GM06990 (cell line): ENCODE data around the gene NEXMIF.
"Not testable (repeated sequence)": the region's sequence is repeated elsewhere in the genome, so short reads cannot be mapped to it uniquely, and the experiment has no call there.

Source experiments
- DNase-seq: peaks from one replicate; pipeline ENCODE4 v3.0.0-alpha.2; 2011; ENCODE audit not compliant: insufficient read length; ENCODE audit errors: extremely low read depth
- H3K27me3 ChIP-seq: replicated peaks from 2 replicates; pipeline ENCODE4 v1.6.0; 2011; ENCODE audit warnings: low read length; ENCODE audit not compliant: control insufficient read depth, insufficient read depth
- H3K36me3 ChIP-seq: 2 replicates; pipeline ENCODE4 v1.5.1; 2011; ENCODE audit warnings: low read length; ENCODE audit not compliant: control insufficient read depth, insufficient read depth
- H3K4me3 ChIP-seq: replicated peaks from 2 replicates; pipeline ENCODE4 v1.5.1; 2011; ENCODE audit warnings: low read depth, mild to moderate bottlenecking, control low read depth, low read length
- TF ChIP-seq, protein P1 (sequence below): IDR thresholded peaks from 2 replicates; pipeline ENCODE4 v1.5.1; 2011; ENCODE audit warnings: low read length, control low read depth, mild to moderate bottlenecking, inconsistent platforms; ENCODE audit not compliant: insufficient read depth, poor library complexity, severe bottlenecking

The NEXMIF gene

DNA sequence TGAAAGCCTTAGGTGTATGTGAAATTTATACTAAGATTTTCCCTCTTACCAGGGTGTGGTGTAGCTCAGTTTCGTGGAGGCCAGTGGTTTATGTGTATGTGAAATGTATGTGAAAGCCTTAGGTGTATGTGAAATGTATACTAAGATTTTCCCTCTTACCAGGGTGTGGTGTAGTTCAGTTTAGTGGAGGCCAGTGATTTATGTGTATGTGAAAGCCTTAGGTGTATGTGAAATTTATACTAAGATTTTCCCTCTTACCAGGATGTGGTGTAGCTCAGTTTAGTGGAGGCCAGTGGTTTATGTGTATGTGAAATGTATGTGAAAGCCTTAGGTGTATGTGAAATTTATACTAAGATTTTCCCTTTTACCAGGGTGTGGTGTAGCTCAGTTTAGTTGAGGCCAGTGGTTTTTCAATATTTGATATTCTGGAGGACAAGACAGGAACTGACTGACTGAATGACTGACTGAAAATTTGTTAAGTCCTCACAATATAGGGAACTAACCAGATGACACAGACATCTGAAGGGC lies 143.7 kb downstream of the NEXMIF start:
- DNase-seq, result peak; percentile 47
- H3K36me3 ChIP-seq, result no peaks in the 10 kb centered on the region
- no peaks in the 10 kb centered on the region for H3K27me3 ChIP-seq
- H3K4me3 ChIP-seq, result no peak overlapping the region
- TF ChIP-seq, protein P1, sequence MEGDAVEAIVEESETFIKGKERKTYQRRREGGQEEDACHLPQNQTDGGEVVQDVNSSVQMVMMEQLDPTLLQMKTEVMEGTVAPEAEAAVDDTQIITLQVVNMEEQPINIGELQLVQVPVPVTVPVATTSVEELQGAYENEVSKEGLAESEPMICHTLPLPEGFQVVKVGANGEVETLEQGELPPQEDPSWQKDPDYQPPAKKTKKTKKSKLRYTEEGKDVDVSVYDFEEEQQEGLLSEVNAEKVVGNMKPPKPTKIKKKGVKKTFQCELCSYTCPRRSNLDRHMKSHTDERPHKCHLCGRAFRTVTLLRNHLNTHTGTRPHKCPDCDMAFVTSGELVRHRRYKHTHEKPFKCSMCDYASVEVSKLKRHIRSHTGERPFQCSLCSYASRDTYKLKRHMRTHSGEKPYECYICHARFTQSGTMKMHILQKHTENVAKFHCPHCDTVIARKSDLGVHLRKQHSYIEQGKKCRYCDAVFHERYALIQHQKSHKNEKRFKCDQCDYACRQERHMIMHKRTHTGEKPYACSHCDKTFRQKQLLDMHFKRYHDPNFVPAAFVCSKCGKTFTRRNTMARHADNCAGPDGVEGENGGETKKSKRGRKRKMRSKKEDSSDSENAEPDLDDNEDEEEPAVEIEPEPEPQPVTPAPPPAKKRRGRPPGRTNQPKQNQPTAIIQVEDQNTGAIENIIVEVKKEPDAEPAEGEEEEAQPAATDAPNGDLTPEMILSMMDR, result no peak

GRCh38 chrX:74779175-74779574 lies 146.1 kb downstream of the NEXMIF start:
- no peak overlapping the region for H3K4me3 ChIP-seq
- no peaks in the 10 kb centered on the region for H3K36me3 ChIP-seq
- H3K27me3 ChIP-seq, result no peaks in the 10 kb centered on the region
- DNase-seq, result peak; percentile 34
- TF ChIP-seq, protein P1, result no peak

GRCh38 chrX:74774988-74775387 lies 150.3 kb downstream of the NEXMIF start:
- Histone ChIP-seq H3K4me3 (no peak overlapping the region), H3K27me3 (no peaks in the 10 kb centered on the region), H3K36me3 (no peaks in the 10 kb centered on the region)
- no peak for DNase-seq
- TF ChIP-seq, protein P1, result no peak

DNA sequence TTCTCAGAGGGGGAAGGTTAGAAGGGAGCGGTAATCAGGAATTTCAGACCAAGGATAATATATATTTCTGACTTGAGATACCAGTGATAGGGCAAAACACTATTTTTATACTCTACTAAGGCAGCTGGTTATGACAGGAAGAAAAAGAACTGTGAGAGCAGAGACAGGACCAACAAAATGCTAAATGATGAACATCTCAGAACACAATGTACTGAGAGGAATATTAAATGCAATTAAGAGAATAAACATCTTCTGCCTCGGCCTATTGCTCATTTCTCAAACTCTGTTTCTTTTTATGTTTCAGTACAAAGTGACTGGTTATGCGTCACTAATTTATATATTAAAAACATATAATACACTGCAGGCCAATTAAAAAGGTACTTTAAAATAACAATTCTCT lies 188.8 kb downstream of the NEXMIF start:
- H3K36me3 ChIP-seq, result no peaks in the 10 kb centered on the region
- no peak overlapping the region for H3K4me3 ChIP-seq
- DNase-seq, result no peak
- TF ChIP-seq, protein P1, result no peak
- H3K27me3 ChIP-seq, result no peaks in the 10 kb centered on the region

DNA sequence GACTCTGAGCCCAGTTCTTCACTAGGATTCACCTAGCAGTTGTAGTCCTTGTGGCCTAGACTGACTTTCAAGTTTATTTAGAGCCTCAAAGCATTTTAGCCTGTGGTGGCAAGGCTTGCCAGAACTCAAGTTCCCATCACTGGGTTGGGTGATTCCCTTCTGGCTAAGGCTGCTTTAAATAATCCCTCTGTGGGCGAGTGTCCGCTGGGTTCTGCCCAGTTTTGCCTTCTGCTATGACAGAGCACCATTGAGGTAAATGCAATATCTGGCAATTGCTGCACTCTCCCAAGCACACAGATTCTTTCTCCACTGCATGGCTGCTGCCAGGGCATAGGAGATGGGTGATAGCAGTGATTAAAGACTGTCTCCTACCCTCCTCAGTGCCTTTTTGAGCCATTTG lies 220.0 kb downstream of the NEXMIF start:
- H3K36me3 ChIP-seq, result no peaks in the 10 kb centered on the region
- DNase-seq, result no peak
- TF ChIP-seq, protein P1, result no peak
- no peaks in the 10 kb centered on the region for H3K27me3 ChIP-seq
- no peak overlapping the region for H3K4me3 ChIP-seq

GRCh38 chrX:74701343-74701742 lies 223.9 kb downstream of the NEXMIF start:
- H3K4me3 ChIP-seq, H3K36me3 ChIP-seq, H3K27me3 ChIP-seq, DNase-seq: not testable (repeated sequence)
